GM23248 (cell line): ENCODE measurements around the gene TRIM37.

ENCODE experiments used
- EZH2 ChIP-seq: fragments of 200-600 bp; sonication (generic); IDR thresholded peaks from 2 replicates; pipeline ENCODE4 v1.6.1; 2018; ENCODE audit warnings: antibody characterized with exemption, mild to moderate bottlenecking; ENCODE audit not compliant: insufficient read depth, poor library complexity, severe bottlenecking
- EZH2phosphoT487 ChIP-seq: fragments of 200-600 bp; sonication (generic); IDR thresholded peaks from 2 replicates; pipeline ENCODE4 v1.6.1; 2018; ENCODE audit warnings: antibody characterized with exemption, moderate library complexity, mild to moderate bottlenecking, low read depth; ENCODE audit not compliant: insufficient read depth

- no peak for TF ChIP-seq EZH2
- no peak for TF ChIP-seq EZH2phosphoT487
Observed at GRCh38 chr17:58985367-58985766, 121.3 kb downstream of the TRIM37 start.
